HG03521 (cell line): Measurements from ENCODE around the gene DGKI.

Experiments
- ATAC-seq: cut with Tn5 transposase; IDR thresholded peaks from one replicate; pipeline ENCODE4 v1.9.1; 2021; ENCODE audit warnings: mild to moderate bottlenecking, moderate library complexity; ENCODE audit not compliant: unreplicated experiment

Gene DGKI

DNA sequence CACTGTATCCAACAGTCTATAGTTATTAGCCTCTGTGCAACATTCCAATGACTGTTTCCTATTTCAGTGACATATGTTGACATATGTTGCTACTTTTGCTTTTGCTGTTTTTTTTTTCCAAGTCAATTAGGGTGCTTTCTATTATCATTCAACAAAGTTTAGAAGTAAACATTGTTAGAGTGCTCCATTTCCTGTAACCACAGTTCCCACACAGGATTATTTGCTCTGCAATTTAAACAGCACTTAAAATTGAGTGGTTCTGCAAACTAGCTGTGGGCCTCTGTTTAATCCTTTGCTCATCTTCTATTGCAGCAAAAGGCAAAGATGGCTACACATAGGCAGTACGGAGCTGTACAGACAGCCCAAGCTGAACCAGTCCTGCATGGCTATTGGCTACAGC is 456.7 kb downstream of the DGKI start:
- ATAC-seq, result no peak

DNA sequence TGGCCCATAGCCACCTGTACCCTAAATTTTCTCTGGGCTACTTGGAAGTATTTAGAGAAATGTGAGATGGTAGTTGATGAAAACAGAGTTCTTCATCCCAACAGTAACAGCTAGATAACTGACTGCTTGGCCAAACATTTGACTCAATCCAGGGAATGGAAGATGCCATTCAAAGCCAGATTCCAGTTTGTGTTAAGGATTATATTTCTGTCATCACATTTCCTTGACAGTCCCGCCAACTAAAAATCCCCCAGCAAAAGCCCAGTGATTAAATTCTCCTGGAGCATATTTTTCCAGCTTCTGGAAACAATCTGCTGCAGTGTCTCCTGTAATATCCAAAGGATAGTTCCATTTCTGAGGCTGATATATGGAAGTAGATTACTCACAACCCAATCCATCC is 457.9 kb downstream of the DGKI start:
- no peak for ATAC-seq

DNA sequence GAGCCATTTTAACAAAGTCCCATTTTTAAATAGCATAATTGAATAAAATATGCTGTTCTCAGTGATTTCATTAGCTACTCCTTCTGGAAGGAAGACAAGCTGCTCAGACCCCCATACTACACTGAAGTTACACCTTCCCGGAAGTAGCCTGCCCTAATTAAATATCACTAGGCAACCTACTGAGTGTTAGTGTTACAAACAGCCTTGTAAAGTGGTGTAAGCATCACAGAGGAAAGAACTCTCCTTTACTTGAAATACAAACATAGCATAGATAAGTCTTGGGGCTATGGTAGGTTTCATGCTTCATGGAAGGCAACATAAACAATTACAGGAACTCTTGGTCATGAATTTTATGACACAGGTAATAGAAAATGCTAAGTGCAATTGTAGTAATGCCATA is 459.8 kb downstream of the DGKI start:
- ATAC-seq, result no peak

DNA sequence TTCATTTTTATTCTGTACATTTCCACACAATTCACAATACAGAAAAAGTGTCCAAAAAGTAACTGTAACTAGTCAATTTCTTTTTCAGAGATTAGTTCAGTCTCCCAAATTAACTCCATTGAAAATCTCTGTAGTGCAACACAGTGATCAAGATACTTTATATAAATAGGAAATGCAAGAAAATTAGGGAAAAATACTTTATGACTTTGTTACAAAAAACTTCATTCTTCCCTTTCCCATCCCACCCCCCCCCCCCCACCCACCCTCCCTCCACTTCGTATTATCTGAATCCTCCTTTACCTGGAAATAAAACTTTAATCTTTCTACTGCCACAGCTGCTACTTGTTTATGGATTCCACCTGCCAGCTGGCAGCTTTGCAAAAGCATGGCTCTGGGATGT is 465.7 kb downstream of the DGKI start:
- no peak for ATAC-seq

DNA sequence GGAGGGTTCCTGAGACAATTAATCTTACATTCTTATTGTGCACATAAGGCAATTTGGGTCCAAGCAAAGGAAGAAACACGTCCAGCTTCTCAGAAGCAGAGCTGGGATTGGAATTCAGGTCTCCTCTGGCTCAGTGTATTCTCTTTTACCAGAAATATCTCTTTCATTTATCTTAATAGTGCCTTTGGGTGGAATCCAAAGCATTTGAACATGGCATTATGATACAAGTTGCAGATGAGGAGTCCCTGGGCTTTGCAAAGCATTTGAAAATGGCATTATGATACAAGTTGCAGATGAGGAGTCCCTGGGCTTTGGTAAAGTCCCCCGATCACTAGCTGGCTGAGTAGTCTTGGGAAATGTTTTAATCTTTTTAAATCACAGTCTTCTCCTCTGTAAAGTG is 473.3 kb downstream of the DGKI start:
- no peak for ATAC-seq

DNA sequence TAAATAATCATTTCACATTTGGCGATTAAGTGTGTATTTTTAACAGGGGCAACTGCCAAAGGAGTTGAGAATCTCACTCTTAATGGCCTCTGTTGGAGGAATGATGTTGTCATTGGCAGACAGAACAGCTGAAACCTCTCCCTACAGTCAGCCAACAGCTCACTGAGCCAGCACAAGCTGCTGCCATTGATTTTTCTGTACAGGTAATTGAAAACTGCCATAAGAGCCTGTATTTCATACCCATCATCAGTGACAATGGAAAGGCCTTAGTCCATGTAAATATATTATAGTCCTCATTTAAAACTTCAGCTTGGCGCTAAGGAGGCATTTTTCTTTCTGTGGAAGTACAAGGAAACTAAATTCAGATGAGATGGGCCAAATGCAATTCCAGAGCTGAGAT is 475.2 kb downstream of the DGKI start:
- no peak for ATAC-seq

DNA sequence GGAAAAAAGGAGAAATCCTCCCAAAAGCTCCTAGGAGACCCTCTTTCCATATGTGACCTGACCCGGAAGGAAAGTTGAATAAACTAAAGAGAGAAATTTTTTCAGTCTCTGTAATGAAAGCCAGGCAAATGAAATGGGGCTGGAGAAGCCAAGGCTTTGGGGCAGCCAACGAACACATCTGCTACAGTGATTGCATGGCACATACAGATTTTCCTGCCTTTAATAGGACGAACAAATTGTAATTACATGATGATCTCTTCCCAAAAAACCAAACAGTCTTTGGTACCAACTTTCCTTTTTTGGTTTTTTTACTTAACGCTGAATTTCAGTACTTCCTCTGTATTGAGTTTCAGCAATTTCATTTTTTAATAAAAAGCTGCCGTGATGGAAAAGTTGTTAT is 479.8 kb downstream of the DGKI start:
- ATAC-seq, result no peak

DNA sequence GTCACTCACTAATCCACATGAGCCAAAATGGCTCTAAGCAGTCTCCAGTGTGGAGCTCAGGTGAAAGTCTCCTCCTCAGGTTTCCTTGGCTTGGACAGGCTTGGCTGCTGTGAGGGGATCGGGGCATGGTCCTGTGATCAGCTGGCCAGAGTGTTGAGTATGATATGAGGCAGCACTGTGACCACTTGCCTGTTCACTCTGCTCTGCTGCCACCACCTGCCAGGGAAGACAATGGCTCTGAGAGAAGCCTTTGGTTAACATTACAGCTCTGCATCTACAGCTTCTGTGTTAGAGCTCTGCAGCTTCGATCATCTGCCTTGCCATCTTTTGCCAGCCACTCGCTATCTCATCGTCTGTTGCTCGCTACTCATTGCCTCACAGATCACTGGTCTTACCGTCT is 483.1 kb downstream of the DGKI start:
- ATAC-seq, result no peak

DNA sequence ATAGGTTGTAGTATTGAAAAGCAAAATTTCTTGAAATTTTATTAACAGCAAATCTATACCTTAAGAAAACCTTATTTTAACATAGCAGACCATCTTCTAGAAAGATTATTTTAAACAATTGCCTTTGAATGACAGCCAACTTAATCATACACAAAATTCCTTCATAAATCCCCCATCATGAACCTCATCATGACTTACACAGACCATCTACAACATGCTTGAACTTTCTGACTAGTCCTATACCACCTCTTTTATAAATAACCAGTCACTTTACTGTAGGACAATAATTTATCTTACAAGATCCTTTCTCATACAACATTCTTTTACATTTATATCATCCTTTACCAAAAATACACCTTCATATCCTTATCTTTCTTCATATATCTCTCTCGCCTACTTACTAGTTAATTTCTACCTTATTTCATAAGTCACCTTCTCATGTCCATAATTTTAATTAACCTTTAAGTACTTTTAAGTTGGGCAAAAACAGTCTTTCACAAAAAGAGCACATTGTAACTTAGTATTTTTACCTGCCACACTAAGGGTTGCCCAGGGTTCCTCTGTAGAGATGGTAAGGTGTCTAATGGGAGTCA is 486.6 kb downstream of the DGKI start:
- ATAC-seq, result no peak

DNA sequence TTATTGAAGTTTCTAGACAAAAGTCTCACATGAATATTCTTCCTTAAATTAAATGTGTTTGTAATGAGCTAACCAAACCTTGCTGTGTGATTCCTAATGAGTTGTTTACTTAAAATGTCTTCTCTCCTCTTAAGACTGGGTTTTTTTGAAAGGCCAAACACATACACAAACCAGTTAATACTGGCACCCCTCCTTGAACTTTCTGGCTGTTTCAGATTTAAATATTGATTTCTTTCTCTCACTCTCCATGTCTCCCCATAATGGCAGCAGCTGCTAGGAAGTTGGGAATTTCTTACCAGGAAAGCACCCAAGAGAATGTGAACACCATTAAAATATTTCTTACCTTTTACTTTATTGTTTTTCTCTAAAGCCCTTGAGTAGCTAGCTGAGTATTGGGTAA is 491.8 kb downstream of the DGKI start:
- ATAC-seq, result no peak

DNA sequence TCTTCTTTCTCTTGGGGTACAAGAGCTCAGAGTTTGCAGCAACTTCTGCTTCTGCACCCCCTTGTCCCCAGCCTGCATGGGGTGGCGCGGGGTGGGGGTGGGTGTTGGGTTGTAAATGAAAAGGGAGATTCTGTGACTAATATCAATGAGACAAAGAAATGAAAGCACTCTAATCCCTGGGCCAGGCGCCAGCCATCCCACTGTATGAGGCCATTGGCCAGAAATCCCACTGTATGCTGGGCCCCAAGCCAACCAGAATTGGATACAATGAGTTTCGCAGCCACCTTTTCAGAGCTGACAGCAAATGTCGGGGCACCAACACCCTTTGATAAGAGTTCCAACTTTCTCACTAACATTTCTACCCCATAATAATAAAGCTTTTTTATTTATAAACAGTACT is 492.4 kb downstream of the DGKI start:
- ATAC-seq, result no peak

DNA sequence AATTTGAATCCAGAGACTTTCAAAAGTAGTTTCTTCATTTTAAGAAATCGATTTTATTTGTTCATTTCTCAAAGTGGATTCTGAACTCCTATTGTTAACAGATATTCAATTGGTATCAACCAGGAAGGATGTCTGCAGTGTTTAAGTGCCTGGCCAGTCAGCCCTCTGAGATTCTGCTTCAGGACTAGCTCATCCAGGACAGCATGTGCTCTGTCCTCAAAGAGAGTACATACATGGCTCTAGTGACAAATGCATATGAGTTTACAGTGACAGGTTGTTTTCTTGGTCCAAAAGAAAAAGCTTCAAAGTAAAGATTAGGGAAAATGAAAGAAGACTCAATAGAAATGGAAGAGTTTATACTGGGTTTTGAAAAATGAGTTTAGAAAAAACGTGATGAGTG is 494.8 kb downstream of the DGKI start:
- ATAC-seq, result no peak

DNA sequence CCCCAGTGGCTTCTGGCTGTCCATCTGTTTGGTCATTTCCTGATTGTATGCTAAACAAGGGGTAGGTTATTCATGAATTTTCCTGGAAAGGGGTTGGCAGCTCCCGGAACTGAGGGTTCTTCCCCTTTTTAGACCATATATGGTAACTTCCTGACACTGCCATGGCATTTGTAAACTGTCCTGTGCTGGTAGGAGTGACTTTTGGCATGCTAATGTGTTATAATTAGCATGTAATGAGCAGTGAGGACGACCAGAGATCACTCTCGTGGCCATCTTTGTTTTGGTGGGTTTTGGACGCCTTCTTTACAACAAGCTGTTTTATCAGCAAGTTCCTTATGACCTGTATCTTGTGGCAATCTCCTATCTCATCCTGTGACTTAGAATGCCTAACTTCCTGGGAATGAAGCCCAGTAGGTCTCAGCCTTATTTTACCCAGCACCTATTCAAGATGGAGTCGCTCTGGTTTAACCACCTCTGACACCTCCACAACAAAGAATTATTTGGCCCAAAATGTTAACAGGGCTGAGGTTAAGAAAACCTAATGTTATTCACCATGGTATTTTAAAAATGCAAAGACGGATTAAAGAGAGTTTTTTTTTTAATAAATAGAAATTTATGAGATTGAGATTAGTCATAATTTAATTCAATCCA is 500.9 kb downstream of the DGKI start:
- ATAC-seq, result no peak

DNA sequence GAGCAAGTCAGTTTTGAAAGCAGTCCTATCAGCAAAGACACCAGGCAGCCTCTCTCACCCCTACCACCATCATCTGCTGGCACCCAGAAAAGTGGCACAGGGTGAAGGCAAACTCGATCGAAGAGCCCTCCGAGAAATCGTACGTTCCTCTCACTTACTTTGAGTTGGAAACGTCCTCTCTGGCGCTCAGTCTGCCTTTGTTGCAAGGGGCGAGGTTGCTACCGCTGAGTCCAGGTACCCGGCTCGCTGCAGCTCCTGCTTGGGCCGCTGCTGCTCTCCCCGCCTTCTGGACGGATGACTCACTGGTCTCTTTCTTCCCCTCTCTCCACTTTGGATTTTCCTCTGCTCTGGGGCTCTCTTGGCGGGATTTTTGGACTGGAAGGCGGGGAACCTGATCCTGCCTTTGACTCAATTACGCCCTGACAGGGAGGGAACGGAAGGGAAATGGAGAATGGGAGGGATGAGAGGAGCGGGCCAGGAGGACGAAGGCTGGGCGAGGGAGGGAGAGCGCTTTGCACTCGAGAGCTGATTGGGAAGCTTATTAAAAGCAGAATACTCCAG is 503.4 kb downstream of the DGKI start, which contains the start of gene PTN:
Gene PTN (minus strand): TSS at position 453 of the 561 bp plus-strand sequence. CDS start 88,760 bp downstream, outside the sequence.
- no peak for ATAC-seq

DNA sequence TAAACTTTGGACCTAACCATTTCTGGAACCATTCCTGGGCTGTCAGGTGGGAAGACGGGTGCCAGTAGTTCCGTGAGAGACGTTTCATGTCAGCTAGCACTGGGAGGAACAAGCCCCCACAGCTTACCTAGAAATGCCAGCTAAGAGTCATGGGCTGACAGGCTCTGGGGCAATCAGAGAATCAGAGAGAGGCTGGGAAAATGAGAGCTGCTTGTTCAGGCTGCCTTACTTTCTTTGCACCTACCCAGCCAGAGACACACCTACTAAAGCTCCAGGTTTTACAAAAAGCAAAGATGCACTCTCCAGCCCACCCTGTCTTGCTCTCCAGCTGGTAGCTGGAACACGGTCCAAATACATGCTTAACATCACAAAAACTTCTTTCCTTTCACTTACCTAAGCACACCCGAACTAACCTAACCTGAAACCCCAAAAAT is 503.9 kb downstream of the DGKI start:
- no peak for ATAC-seq

DNA sequence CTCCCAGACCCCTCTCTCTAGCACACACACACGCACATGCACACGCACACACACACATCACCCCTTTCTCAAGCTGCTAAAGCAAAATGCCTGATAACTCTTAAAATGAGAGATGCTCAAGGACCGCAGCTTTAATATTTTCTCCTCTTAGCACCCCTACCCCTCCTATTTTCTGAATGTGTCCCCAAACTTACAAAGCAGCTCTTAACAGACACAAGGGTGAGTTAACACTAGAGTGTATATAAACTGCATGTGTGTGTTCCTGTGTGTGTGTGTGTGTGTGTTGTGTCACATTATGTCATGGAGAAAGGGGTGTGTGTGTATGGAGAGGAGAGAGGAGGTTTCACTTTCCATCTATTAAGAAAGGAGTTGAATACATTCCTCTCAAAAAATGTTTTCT is 504.5 kb downstream of the DGKI start:
- no peak for ATAC-seq

DNA sequence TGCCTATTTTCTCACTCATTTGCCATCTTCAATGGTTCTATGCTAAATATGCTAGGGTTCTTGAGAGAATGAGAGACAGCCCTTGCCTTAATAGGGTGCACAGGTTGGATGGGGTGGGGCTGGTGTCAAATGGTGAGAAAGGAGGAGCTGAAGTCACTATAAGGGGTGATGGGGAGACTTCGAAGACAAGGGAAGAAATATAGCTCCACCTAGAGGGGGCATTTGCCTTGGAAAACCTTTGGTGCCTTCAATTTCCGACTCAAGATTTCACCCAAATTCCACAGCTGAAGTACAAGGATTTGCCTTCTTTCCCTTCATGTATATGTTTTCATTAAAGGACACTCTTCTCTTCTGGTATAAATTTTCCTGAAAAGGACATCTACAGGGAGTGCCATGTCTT is 508.9 kb downstream of the DGKI start:
- no peak for ATAC-seq

DNA sequence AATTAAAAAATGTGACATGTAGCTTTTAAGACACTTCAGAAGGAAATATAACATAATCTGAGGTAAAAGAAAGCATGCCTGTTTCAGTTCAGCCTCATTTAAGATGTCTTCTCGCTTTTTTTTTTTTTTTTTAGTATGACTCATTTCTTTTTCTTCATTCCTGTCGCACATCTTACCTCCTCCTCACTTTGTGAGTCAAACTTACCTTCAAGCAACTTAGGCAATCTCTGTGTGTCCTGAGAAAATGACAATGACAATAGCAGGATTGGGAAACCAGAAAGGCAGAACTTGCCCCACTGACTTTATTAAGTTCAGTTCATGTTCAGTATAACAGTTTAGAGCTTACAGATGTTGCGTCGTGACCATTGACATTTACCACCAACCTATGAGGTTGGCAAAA is 511.0 kb downstream of the DGKI start:
- ATAC-seq, result no peak

DNA sequence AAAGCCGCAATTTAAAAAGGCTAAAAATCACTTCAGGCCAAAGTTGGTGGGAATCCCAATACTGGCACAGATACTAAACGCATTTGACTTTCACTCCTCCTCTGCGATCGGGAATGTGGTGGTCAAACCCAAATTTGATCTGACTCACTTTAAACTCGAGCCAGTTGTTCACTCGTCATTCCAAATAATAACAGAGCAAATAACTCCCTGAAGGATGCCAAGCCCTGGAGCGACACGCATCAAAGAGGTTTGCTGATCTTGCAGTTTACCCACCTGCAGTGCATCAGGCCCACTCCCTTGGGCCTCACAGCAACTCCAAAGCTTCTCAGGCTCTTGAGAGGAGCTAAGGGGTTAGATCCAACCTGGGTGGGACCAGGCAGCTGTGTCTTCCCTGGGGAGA is 515.4 kb downstream of the DGKI start:
- ATAC-seq, result no peak
